NOMO-1 (cell line): ENCODE data around the gene GPR34.
"Not testable (repeated sequence)": the region's sequence is repeated elsewhere in the genome, so short reads cannot be mapped to it uniquely, and the experiment has no call there.

Source experiments
- DNase-seq, 2 experiments: peaks; one replicate each; lab custom pipeline; 2025; ENCODE audit not compliant: unreplicated experiment in 2 of 2; lab: John Stamatoyannopoulos, UW

The GPR34 gene, protein sequence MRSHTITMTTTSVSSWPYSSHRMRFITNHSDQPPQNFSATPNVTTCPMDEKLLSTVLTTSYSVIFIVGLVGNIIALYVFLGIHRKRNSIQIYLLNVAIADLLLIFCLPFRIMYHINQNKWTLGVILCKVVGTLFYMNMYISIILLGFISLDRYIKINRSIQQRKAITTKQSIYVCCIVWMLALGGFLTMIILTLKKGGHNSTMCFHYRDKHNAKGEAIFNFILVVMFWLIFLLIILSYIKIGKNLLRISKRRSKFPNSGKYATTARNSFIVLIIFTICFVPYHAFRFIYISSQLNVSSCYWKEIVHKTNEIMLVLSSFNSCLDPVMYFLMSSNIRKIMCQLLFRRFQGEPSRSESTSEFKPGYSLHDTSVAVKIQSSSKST

DNA sequence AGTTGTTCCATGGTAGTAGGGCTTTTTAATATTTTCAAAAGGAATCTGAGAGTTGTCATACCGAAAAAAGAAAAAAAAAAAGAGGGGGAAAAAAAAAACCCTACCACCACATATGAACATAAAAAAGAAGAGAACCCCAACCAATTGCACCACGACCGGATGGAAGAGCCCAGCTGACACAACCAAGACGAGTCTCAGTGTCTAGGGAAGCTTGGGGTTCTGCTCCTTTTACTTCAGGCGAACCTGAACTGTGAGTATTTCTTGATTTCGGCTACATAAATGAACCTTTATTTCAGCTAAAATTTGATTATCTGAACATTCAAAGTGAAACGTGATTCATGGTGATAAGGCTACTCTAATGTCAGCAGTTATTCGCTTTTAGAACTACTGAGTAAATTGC, at the start of gene GPR34:
TSS of gene GPR34 (plus strand) at position 139 of the 400 bp plus-strand sequence. CDS start 6,661 bp downstream, outside the sequence.
- peak; percentile 31 to 36 for DNase-seq

DNA sequence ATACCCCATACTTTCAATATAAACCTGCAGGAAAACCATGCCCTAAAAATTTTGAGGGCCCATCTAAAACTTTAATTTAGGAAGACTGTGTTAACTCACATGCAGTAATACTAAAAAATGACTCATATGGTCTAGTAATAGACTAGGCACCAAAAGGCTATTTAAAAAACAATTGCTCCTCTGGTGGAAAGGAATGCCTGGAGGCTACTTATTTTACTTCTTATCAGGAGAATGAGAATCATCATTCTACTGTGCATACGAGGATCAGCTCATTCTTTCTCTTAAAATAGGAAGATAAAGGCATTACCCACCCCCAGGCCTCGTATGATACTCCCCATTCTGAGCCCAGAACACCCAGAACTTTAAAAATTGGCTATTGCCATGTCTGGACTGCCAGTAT, 42.6 kb upstream of the GPR34 start:
- DNase-seq, result not testable (repeated sequence)

DNA sequence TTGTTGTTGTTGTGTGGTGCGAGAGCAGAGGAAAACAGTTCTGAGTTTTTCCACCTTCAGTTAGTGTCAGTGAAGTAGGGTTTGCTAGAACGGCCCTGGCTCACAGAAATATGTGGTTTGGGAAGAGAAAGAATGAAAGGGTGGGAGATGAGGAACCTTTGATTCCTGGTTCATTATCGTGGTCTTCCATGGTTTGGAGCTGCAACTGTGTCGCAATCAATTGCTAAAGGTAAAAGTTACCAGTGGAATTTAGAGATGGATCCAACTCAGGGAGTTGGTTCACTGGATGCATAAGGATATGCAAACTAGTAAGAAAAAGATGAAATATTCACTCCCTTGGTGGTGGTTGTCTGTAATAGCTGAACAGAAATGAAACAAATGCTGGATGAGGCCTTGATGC, 35.6 kb upstream of the GPR34 start:
- DNase-seq, result no peak

DNA sequence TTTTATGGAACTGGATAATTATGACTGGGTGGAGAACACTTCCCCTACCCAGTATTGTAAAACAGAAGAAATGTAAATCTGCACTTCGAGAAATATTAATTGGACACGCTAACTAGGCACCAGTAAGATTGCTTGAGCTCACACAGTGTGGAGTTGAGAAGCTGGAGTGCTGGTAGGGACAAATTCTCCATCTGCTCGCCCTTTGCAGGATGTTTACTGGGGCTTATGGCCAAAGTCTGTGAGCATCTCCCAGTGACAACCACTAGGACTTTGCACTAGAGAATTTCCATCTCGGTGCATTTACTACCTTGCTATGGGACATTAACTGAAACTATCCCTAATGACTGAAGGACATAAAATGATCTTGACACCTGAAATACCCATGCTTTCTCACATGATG, 33.7 kb upstream of the GPR34 start:
- no peak for DNase-seq

DNA sequence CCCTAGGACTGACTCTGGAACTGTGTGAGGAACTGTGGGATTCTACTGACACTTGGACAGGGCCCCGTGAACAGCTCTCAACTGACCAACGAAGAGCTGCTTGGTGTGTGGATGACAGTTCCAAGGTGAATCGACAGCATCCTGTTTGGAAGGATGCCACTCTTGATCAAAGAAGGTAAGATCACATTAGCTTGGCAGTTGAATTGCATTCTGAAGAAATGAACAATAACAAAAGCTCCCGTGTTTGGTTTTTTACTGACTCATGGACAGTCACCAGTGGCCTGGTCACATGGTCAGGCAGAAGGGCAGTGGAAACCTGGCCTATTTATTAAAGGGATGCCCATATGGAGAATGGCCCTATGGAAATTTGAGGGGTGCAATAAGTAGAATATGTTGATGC, 33.1 kb upstream of the GPR34 start:
- DNase-seq, result no peak

DNA sequence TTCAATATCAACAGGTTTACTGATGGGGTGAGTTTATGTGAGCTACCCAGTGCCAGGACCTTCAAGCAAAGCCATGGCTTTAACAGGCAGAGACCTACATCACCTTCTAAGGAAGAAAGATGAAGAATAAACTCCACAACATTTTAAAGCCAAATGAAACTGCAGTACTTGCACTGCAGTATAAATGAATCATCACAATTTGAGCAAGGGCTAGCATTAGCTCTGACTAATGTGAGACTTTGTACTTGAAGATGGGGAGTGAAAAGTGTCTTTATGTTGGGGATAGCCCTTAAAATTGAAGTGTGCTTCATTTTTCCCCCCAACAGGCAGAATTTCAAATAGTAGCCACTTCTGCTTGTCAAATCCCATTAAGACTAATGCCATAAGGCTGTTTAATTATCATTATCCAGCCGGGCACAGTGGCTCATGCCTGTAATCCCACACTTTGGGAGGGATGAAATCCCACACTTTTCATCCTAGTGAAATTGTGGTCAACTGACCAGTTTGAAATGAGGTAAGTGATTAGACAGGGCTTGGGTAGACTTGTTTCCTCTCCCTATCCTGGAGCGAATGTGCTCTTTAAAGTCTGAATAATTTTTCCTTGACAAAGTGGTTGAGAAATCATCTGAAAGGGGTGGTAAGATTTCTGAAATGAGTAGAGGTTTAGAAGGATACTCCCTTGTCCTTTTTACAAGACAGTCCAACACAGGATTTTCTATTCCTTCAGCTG, 27.2 kb upstream of the GPR34 start:
- no peak for DNase-seq

DNA sequence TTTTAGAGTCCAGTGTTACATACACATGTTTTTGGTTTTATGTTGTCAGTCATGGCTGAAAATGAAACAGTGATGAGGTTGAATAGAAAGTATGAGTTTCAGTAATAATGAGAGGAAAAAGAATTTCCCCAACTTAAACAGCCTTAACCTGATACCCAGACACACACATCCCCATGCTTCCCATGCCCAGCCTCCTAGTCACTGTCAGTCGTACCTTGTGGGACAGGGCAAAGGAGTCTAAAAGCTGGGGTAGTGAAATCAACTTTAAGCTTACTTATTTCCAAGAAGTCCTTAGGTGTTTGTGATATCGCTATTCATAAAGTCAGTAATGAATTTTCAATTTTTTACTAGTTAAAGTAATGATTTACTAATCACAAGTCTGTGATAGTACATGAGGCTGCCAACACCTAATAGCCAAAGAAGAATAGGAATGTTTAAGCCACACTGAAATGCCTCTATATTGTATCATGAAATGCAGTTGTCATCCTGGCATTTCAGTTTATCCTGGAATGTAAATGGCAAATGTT, 24.3 kb upstream of the GPR34 start:
- DNase-seq, result no peak

DNA sequence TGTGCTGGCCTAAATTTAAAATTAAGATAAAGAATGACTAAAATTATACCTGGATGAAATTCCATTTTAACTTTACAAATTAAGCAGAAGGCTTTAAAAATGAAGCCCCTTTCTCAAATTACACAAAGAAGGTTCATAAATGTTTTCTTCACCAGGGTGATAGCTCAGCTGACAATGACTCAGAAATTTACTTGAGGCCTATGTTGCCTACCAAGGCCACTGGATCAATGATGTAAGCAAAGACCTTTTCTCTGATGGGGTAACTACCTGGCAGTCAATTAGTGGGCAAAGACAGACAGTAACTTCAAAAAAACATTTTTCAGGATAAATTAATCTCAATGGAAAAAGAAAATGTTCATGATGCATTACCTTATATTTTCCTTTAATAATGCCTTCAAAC, 23.9 kb upstream of the GPR34 start:
- no peak for DNase-seq

DNA sequence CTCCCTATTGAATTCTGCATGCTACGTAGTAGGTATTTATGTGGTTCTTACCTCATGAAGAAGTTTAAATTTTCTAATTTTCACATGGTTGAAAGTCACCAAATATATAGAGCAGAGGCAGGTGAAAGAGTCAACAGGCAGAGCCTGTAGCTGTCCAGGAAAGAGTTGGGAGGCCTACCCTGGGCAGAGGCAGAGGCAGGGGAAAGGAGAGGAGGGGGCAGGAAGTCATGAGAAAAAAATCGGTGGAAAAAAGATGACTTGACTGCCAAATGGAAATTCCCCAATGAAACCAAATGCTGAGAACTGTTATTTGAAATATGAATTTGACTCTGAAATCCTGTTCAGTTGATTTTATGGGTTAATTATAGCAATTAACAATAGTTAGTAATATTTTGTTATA, 23.1 kb upstream of the GPR34 start:
- no peak for DNase-seq

DNA sequence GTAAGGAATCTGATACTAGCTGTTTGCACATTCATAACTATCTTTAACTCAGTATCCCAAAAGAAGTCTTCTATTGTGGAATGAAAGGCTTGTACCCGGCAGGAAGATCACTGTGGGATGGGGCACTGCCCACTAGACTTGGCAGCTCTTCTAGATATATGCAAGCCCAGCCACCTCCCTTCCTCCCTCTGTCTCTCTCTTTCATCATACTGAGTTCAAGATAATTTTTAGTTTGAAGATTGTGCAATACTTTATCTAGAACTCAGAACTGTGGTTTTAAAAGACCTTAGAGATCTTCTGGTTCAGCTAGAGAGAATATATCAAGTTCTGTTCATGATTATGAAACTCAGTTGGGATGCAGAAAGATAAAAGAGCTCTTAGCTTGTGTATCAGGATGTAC, 22.5 kb upstream of the GPR34 start:
- peak; percentile 9 to 59 for DNase-seq

DNA sequence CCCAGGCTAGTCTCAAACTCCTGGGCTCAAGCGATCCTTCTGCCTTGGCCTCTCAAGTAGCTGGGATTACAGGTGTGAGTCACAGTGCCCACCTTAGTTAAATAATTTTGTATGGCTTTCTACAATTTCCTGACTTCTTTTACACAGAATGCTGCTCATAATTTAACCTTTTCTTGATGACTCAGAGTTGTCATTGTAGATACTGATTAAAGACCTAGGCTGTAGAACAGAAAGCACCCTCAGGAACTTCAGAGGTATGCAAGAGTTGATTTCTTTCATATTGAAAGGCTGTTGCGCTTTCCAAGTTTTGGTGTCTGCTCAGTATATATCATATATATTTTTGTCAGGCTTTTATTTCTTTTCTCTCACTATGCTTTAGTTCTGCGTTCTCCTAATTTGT, 21.1 kb upstream of the GPR34 start:
- no peak for DNase-seq

DNA sequence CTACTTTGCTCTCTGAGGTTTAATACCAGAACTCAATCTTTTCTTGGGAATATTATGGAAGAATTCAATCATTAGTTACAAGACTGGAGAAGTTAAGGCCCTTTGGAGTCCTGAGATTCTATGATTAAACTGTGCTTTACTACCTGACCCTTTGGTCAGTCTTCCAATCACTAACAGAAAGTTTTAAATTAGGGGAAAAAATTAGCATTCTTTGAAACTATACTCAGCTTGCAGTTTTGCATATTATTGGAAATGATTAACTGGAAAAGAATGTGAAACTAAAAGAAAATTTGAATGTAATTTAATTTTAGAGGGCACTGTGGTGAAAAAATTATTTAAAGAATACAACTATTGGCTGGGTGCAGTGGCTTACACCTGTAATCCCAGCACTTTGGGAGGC, 18.7 kb upstream of the GPR34 start:
- no peak for DNase-seq

DNA sequence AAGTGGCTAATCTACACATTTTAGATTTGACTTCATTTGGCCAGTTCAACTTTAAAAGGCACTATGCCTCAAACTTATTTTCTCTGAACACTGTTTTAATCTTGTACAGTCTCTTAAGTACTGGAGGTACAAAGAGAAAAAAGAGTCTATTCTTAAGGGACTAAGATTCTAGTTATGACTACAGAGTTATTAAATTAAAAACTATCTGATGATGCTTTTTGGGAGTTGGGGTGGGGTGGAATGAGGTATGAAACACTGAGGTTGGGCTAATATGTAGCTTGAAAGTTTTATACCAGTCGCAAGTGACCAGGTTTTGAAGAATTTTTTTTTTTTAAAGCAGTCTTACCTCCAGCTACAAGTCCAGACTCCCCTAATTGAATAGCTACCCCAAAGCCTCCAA, 17.7 kb upstream of the GPR34 start:
- no peak for DNase-seq

DNA sequence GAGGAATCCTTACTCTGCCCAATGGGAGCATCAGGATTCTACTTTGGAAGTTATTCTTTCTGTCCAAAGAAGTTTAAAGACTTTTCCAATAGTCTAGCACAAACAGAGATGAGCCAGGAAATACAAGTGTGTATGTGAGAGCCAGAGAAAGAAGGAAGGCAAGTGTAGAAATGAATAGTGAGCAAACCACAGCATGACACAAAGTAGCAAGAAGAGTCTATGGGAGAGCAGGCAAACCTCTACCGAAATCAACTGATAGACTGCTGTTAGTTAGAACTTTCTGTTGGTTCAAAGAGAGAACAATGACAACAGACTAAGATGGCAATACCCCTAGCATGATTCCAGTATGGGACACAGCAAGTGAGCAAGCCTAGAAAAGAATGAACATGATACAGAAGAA, 16.1 kb upstream of the GPR34 start:
- DNase-seq, result no peak

DNA sequence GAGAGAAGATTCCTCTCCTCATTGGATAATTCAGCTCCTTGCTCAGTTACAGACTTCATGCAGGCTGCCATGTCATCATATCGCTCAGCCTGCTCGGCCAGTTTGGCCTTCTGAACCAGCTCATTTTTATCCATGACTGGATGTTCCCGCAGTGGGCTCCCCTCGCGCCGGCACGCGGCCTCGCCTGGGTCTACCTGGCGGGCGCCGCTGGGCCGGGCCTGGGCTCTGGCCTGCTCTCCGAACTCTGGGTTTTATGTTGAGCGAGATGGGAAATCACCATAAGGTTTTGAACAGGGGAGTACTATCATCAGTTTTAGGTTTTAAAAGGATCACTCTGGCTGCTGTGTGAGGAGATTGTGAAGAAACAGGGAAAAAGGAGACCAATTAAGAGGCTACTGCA, 12.4 kb upstream of the GPR34 start:
- DNase-seq, result not testable (repeated sequence)

DNA sequence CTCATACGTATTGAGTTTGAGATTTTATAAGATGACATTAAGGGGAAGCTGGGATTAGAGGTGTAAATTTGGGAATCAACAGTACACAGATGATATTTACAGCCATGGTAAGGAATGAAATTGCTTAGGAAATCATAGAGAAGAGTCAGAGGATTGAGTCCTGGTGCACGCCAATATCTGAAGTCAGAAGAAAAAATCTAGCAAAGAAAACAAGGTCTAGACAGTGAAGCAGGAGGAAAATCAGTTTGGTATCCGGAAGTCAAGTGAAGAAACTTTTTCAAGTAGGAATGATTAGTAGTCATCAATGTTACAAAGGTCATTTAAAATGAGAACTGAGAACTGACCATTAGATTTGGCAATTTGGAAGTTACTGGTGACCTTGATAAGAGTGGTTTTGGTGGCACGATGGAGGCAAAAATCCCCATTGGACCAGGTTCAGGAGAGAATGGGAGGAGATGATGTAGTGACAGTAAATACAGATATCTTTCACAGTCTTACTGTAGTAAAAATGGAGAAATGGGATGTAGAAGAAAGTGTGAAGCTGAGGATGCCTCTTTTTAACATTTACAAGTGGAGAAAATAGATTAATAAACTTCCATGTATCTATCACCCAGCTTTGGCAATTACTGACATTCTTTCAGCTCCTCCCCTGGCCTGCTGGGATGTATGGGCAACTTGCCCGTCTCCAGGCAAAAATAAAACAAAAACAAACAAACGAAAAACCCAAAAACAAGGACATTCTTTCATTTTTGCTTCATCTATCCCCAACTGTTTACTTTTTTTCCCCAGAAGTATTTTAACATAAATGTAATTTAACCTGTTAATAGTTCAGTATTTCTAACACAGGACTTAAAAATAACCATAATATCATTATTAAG, 11.4 kb upstream of the GPR34 start:
- DNase-seq, result no peak

DNA sequence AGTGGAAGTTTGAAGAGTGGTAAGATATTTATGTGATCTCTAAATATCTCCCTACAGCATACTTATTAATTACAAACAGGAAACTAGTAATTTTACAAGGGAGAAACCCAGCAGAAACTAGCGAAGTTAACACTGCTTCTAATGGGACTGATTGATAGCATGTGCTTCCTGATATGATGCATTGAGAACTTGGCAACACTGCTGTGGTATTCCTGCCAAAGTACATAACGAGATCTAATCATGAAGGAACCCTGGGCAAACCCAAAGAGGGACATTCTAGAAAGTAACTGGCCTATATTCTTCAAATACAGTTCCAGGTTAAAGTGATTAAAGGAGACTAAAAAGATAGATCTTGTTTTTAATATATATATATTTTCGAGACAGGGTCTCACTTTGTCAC, 4.6 kb upstream of the GPR34 start:
- DNase-seq, result no peak

DNA sequence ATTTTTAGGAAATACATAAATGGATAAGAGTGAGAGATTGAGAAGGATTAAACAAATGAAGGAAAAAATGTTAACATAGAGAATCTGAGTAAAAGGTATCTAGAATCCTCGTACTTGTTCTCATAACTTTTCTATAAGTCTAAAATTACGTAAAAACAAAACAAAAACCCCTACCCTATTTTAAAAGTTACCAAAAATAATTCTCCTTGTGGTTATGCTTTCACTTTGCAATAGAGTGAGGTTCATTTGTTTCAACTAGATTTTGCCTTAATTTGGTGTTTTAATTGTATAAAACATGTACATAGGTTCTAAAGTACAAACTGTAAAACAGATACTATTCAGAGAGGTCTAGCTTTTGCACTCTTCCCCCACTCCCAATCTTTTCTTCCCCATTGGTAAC, 3.8 kb upstream of the GPR34 start:
- DNase-seq, result no peak

DNA sequence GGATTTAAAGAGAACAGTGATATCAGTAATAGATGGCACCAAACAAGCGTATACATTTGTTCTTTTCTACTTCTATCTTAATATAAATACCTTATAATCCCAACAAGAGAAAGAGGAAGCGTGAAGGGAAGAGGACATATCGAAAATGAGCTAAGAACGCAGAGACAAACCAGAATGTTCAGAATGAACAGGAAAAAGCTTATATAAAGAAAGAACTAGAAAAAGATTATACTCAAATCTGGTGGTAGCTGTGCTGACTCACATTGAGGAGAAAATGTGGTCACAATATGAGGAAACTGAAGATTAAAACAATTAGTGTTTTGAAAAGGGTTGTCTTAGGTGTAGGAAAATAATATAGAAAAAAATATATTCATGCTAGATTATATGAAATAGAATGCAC, 2.0 kb upstream of the GPR34 start:
- DNase-seq, result peak; percentile 35 to 81

DNA sequence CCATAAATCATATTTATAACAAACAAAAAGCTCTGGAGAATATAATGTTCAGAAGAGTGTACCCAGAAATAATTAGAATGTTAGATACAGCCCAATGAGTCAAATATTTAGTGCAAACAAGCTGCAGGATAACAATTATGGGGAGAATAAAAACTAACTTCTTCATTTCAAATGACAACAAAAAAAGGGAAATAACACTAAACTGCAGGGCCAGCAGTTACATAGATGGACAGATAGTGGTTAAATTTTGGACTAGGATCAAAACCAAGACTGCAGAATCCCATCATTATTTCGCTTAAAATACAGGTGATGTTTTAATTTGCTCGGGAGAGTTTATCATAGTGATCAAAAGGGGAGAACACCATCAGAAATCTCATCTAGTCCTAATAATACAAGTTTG, 617 bp upstream of the GPR34 start:
- peak in 1 of 2 experiments; percentile 55 for DNase-seq

DNA sequence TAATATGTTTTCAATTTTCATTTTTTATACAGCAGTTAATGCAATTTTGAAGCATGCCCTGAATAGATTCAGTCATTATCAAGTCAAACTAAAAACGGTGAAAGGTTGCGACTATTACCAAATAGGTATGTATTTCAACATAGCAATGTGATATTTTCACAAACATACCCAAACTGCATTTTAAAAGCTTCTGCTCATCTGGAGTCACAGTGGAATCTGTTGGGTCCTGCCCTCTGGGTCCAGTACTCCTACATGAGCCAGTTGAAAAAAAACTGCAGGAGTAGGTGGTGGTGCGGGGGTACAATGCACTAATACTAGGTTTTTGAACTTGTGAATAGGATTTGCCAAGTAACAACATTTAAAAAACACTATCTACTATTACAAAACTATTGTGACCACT, 938 bp downstream of the GPR34 start:
- no peak for DNase-seq
